Activated CD4-positive, alpha-beta memory T cell treated with anti-CD3 and anti-CD28 coated beads, Interleukin-2, amount 10 ng/mL, durations not matched to agents 7 days and 5 days (primary cell): Measurements from ENCODE around the gene OTUD4. TPM values are rescaled to one million over a fixed set of nuclear protein-coding genes. Genes with fewer than 3 reads are reported as not detected.
A peak's percentile ranks its signal among the peaks of the same experiment; 100 is the strongest.

ENCODE experiments used
- CTCF ChIA-PET: fragments of 350-600 bp; sonication (Branson Sonifier 250); formaldehyde crosslinking; loops from one replicate; lab custom pipeline; 2021; ENCODE audit warnings: antibody characterized with exemption, inconsistent platforms; lab: Charles Lee
- POLR2A ChIA-PET: fragments of 350-600 bp; sonication (Branson Sonifier 250); formaldehyde crosslinking; loops from one replicate; lab custom pipeline; 2021; ENCODE audit warnings: antibody characterized with exemption; lab: Charles Lee
- DNase-seq: peaks from one replicate; pipeline ENCODE4 v3.0.0-alpha.2; 2020
- H3K27ac Mint-ChIP-seq: one replicate; pipeline ENCODE4 v1.8.0; 2021; ENCODE audit warnings: mild to moderate bottlenecking, mixed read lengths
- H3K27me3 Mint-ChIP-seq: one replicate; pipeline ENCODE4 v1.8.0; 2021; ENCODE audit warnings: mixed read lengths
- H3K36me3 Mint-ChIP-seq: one replicate; pipeline ENCODE4 v1.8.0; 2021; ENCODE audit warnings: low read depth, mixed read lengths
- H3K4me1 Mint-ChIP-seq: one replicate; pipeline ENCODE4 v1.8.0; 2021; ENCODE audit warnings: mixed read lengths
- H3K4me3 Mint-ChIP-seq: one replicate; pipeline ENCODE4 v1.8.0; 2021; ENCODE audit warnings: mild to moderate bottlenecking, mixed read lengths
- H3K9me3 Mint-ChIP-seq: one replicate; pipeline ENCODE4 v1.8.0; 2021; ENCODE audit warnings: mixed read lengths
- total RNA-seq, 2 experiments: library from RNA; stranded (reverse); gene quantifications; one replicate each; pipeline ENCODE4 v1.2.3, GENCODE V29; 2021

Gene OTUD4
- total RNA-seq, 2 experiments from 2014 or later = 45.8 to 51.2 TPM

DNA sequence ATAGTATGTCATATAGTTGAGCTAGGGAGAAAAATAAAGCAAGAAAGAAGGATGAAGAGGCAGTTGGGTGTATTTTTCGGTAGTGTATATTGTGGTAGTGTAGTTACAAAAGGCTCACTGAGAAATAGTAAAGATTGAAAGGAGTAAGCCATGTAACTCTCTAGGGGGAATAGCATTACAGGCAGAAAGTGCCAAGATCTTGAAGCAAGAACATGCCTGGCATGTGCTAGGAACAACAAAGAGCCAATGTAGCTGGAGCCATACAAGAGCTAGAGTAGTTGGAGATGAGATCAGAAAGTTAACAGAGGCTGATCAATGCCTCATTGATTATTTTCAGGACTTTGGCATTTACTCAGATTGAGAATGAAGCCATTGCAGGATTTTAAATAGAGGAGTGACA is 79.3 kb downstream of the OTUD4 start:
- ChIA-PET POLR2A (interaction anchor here (0.9 to 5.8 kb wide), 4 partner anchors 10 to 76 kb away, joined by 4 to 85 read pairs (median 38); no protein-coding TSS in a partner anchor), CTCF (no interaction called here)
- H3K27ac Mint-ChIP-seq = no peak overlapping the region
- H3K36me3 Mint-ChIP-seq = peaks cover 18% of the 10 kb centered on the region
- H3K4me1 Mint-ChIP-seq = peaks cover 24% of the 10 kb centered on the region
- DNase-seq = no peak
- H3K4me3 Mint-ChIP-seq = no peak overlapping the region
- H3K27me3 Mint-ChIP-seq = no peaks in the 10 kb centered on the region
- no peaks in the 10 kb centered on the region for H3K9me3 Mint-ChIP-seq

DNA sequence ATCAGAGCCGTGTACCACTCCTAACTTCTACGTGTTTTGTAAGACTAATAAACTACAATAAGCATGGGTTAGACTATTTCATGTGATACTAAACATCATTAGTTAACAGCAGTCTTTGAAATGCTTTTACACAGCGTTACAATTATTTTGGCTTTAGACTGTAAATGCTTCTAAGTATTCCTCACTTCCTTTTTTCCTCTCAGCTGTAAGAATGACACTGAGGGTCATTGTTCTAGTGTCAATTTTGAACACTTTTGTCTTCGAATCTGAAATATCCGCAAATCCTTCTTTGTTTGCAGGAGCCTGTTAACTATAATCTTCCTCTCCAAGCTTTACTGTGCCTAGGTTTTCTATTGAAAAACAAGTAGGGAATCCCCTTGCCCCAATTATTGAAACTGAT is 80.7 kb downstream of the OTUD4 start:
- H3K27ac Mint-ChIP-seq = peak overlapping the region; percentile 96
- CTCF ChIA-PET = interaction anchor here (1.0 to 2.9 kb wide), 2 partner anchors 79 to 520 kb away, joined by 4 to 16 read pairs; partner anchors contain the start of gene MMAA
- H3K36me3 Mint-ChIP-seq = peaks cover 27% of the 10 kb centered on the region
- POLR2A ChIA-PET = interaction anchor here (0.9 to 5.8 kb wide), 10 partner anchors 11 to 520 kb away, joined by 3 to 85 read pairs (median 18); partner anchors contain the start of genes MMAA and OTUD4
- no peaks in the 10 kb centered on the region for H3K9me3 Mint-ChIP-seq
- peak overlapping the region; percentile 85 for H3K4me3 Mint-ChIP-seq
- no peaks in the 10 kb centered on the region for H3K27me3 Mint-ChIP-seq
- DNase-seq = no peak
- peaks cover 31% of the 10 kb centered on the region for H3K4me1 Mint-ChIP-seq

DNA sequence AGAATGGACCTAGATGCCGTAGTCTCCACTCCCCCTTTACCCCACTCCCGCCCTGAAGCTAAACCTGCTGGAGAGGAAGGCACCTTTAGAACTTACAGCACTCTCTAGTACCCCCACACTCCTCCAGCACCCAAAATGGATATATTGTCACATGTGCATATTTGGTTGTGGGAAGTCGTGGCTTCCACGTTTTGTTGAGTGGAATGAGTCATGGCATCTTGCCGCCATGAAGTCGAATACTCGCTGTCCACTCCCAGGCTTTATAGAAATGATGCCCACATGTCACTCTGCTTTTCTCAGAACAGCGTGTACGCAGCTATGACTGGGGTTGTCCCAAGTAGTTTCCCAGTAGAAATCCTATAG is 81.7 kb downstream of the OTUD4 start:
- peak overlapping the region; percentile 96 for H3K27ac Mint-ChIP-seq
- H3K27me3 Mint-ChIP-seq = no peaks in the 10 kb centered on the region
- H3K4me1 Mint-ChIP-seq = peaks cover 30% of the 10 kb centered on the region
- H3K36me3 Mint-ChIP-seq = peaks cover 34% of the 10 kb centered on the region
- POLR2A ChIA-PET = interaction anchor here (0.8 to 5.8 kb wide), 22 partner anchors 8 to 1585 kb away, joined by 3 to 85 read pairs (median 6); partner anchors contain the start of genes MMAA, OTUD4 and SMARCA5
- CTCF ChIA-PET = interaction anchor here (0.8 to 2.9 kb wide), 6 partner anchors 11 to 521 kb away, joined by 3 to 16 read pairs (median 4); partner anchors contain the start of gene MMAA
- DNase-seq = peak; percentile 56
- H3K9me3 Mint-ChIP-seq = peaks cover 2% of the 10 kb centered on the region
- H3K4me3 Mint-ChIP-seq = peak overlapping the region; percentile 85

DNA sequence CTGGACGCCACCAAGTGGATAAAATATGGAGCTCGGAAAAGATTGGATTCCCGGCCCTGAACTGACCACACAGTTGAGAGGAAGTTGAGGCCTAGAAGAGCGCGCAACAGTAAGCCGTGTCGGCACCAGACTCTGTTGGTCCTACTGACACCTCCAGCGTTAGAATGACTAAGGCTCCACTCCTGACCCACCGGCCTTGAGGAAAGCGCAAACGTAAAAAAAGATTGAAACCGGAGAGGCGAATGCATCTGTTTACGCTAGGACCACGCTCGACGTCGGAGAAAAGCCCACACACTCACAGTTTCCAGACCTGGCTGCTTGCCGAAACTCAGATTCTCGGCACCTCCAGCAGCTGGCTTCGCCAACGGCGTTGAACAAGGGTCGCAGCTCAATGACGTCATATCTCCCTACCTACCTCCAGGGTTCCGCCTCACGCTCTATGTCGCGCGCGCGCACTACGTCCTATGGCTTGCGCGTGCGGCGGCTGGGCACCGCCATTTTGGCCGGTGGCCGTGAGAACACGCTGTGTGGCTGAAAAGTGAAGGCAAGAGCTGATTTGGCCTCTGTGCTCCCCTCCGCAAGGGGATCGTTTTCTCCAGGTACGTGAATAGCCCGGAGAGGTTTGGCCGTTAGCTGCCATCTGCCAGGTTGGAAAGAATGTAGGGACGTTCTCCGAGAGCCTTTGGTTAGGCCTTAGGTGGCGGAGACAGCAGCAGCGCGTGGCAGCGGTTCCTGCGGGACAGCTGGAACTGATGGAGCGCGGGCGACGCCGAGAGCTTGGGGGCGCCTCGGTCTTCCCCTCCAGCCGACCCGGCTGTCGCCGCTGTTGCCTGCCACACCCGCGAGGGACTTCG is 82.3 kb downstream of the OTUD4 start, which contains the start of the genes ABCE1 and ANAPC10:
Gene ABCE1, plus strand, starts transcription at position 491 of the 854 bp plus-strand sequence. CDS start 6,102 bp downstream, outside the sequence.
Gene ANAPC10, minus strand, starts transcription at position 376 of the 854 bp plus-strand sequence. CDS start 2,097 bp downstream, outside the sequence.
- peaks cover 5% of the 10 kb centered on the region for H3K9me3 Mint-ChIP-seq
- DNase-seq = peak; percentile 96
- POLR2A ChIA-PET = interaction anchor here (0.8 to 5.8 kb wide), 26 partner anchors 9 to 1585 kb away, joined by 3 to 85 read pairs (median 5); partner anchors contain the start of genes MMAA, OTUD4 and SMARCA5
- no peaks in the 10 kb centered on the region for H3K27me3 Mint-ChIP-seq
- peaks cover 40% of the 10 kb centered on the region for H3K36me3 Mint-ChIP-seq
- H3K4me1 Mint-ChIP-seq = peaks cover 33% of the 10 kb centered on the region
- peak within 1 kb of the TSS; percentile 85 for H3K4me3 Mint-ChIP-seq
- CTCF ChIA-PET = interaction anchor here (0.8 to 2.9 kb wide), 6 partner anchors 11 to 83 kb away, joined by 3 to 16 read pairs (median 4); no protein-coding TSS in a partner anchor
- peak within 1 kb of the TSS; percentile 96 for H3K27ac Mint-ChIP-seq

DNA sequence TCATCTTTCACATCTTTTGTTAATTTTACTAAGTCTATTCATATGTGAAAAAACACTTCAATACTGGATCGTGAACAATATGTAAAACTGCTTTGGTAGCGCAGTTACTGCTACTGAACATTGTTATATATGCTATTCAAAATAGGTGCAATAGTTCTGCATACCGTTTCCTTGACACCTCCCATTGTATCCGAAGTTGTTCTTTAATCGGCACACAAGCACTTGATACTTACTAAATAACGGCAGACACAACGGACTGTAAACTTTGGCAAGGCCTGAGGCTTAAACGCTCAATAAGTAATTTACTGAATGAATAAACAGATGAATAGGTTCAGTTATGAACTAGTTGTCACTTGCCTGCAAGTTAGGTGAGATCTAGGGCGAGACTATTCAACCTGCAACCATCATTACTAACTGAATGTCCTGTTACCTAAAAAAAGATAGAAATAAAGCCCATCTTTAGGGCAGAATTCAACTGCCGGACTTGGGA is 83.0 kb downstream of the OTUD4 start:
- Mint-ChIP-seq H3K27ac (peak overlapping the region; percentile 96), H3K27me3 (no peaks in the 10 kb centered on the region), H3K4me3 (peak overlapping the region; percentile 85), H3K4me1 (peaks cover 35% of the 10 kb centered on the region), H3K9me3 (peaks cover 5% of the 10 kb centered on the region), H3K36me3 (peaks cover 47% of the 10 kb centered on the region)
- ChIA-PET POLR2A (interaction anchor here (1.0 to 5.8 kb wide), 21 partner anchors 10 to 1584 kb away, joined by 3 to 85 read pairs (median 6); partner anchors contain the start of genes MMAA, OTUD4 and SMARCA5), CTCF (interaction anchor here (1.0 to 2.9 kb wide), 4 partner anchors 12 to 81 kb away, joined by 3 to 16 read pairs (median 5); no protein-coding TSS in a partner anchor)
- no peak for DNase-seq

DNA sequence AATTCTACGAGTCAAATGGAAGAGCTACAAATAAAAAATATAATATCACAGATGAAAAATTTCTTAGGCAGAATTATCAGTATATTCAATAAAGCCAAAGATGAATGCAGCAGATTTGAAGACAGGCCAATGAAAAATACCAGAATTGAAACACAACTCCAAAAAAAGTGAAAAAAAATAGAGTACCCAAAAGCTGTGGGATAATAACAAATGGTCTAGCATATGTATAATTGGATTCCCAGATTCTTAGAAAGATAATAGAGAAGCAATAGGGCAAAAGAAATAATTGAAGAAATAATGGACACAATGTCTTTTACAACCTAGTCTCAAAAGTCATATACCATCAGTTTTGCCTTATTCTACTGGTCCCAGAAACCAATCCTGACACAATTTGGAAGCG is 86.8 kb downstream of the OTUD4 start:
- POLR2A ChIA-PET = no interaction called here
- Mint-ChIP-seq H3K36me3 (peaks cover 66% of the 10 kb centered on the region), H3K27ac (no peak overlapping the region), H3K4me1 (peaks cover 42% of the 10 kb centered on the region), H3K27me3 (no peaks in the 10 kb centered on the region), H3K4me3 (no peak overlapping the region), H3K9me3 (peaks cover 5% of the 10 kb centered on the region)
- CTCF ChIA-PET = interaction anchor here (1.0 kb wide), 1 partner anchor 28 kb away, joined by 3 read pairs; no protein-coding TSS in a partner anchor
- DNase-seq = no peak

DNA sequence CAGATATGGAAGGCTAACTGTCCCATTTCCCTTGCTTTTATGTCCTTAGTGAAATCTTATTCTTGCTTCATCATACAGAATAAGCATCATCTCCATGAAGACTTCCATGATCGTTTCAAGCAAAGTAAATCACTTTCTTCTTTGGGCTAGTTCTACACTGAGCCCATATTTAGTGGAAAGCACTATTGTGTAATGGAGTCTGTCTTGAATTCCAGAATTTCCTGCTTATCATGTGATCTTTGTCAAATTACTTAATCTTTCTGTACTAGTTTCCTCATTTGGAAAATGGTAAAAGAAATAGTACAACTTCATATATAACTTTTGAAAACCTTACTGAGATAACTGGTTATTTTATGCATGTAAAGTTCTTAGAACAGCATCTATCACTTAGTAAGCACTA is 90.0 kb downstream of the OTUD4 start:
- no peak overlapping the region for H3K27ac Mint-ChIP-seq
- H3K9me3 Mint-ChIP-seq = peaks cover 5% of the 10 kb centered on the region
- no peak overlapping the region for H3K4me3 Mint-ChIP-seq
- no peaks in the 10 kb centered on the region for H3K27me3 Mint-ChIP-seq
- peaks cover 79% of the 10 kb centered on the region for H3K36me3 Mint-ChIP-seq
- H3K4me1 Mint-ChIP-seq = peaks cover 38% of the 10 kb centered on the region
- ChIA-PET CTCF (no interaction called here), POLR2A (no interaction called here)
- DNase-seq = no peak

DNA sequence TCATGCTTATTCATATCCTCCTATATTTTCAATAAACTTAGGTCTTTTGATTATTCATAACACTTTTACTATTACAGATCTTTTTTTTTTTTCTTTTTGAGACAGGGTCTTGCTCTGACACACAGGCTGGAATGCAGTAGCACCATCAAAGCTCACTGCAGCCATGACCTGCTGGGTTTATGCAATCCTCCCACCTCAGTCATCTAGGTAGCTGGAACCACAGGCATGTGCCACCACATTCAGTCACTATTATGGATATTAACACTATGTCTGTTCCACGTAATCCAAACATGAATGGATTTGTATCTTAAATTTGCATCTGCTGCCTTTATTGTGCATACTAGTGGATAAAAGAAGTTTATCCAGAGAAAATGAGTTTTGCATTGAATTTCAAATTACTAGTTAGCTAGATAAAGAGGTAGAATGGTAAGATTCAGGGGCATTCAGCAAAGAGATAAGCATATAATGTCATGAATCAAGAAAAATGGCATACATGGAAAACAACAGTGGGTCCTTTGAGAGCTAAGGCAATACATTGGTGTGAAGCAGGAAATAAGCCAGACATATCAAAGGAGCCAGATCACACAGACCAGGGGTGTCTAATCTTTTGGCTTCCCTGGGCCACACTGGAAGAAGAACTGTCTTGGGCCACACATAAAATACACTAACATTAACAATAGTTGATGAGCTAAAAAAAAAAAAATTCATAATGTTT is 96.3 kb downstream of the OTUD4 start:
- Mint-ChIP-seq H3K27me3 (no peaks in the 10 kb centered on the region), H3K4me1 (peaks cover 11% of the 10 kb centered on the region), H3K4me3 (no peak overlapping the region), H3K27ac (no peak overlapping the region), H3K36me3 (peaks cover 43% of the 10 kb centered on the region), H3K9me3 (no peaks in the 10 kb centered on the region)
- ChIA-PET CTCF (no interaction called here), POLR2A (interaction anchor here (0.6 to 2.4 kb wide), 2 partner anchors 14 to 98 kb away, joined by 4 to 9 read pairs; partner anchors contain the start of genes ABCE1 and ANAPC10)
- DNase-seq = no peak

Other genes with a start within 250 kb of the OTUD4 start
- 10 to 100 TPM; 22.4 to 28.4 TPM for gene ANAPC10, start 82.4 kb downstream of the OTUD4 start, total RNA-seq
- 10 to 100 TPM; 60.6 to 63.3 TPM for gene ABCE1, start 82.3 kb downstream of the OTUD4 start, total RNA-seq